Kidney glomerular epithelial cell (primary cell): ENCODE measurements around the gene C1orf226.

Source experiments
- DNase-seq: peaks from one replicate; lab custom pipeline; 2025; lab: John Stamatoyannopoulos, UW

C1orf226 gene

GRCh38 chr1:162384601-162385279 is 3.2 kb downstream of the C1orf226 start:
- no peak for DNase-seq

GRCh38 chr1:162385280-162385623 is 3.7 kb downstream of the C1orf226 start:
- DNase-seq = no peak

GRCh38 chr1:162385702-162386101 is 4.2 kb downstream of the C1orf226 start:
- no peak for DNase-seq

- no peak for DNase-seq
These were observed 5.0 kb downstream of the C1orf226 start for GRCh38 chr1:162386292-162387225.

- no peak for DNase-seq
These were observed 5.9 kb downstream of the C1orf226 start for GRCh38 chr1:162387226-162388082.

- no peak for DNase-seq
These were observed 6.6 kb downstream of the C1orf226 start for GRCh38 chr1:162388083-162388594.

GRCh38 chr1:162388615-162389014 is 7.1 kb downstream of the C1orf226 start:
- DNase-seq = no peak

- DNase-seq = peak; percentile 80
These were observed 7.7 kb downstream of the C1orf226 start for GRCh38 chr1:162389021-162389818.

- DNase-seq = no peak
These were observed 8.4 kb downstream of the C1orf226 start for GRCh38 chr1:162389971-162390370.

GRCh38 chr1:162390396-162391185 is 9.1 kb downstream of the C1orf226 start:
- DNase-seq = no peak

- peak; percentile 48 for DNase-seq
These were observed 10.4 kb downstream of the C1orf226 start for GRCh38 chr1:162391790-162392563.

- no peak for DNase-seq
These were observed 14.8 kb downstream of the C1orf226 start for GRCh38 chr1:162396201-162396906.

GRCh38 chr1:162397039-162397448 is 15.5 kb downstream of the C1orf226 start:
- no peak for DNase-seq

GRCh38 chr1:162397943-162398560 is 16.5 kb downstream of the C1orf226 start:
- no peak for DNase-seq

GRCh38 chr1:162398999-162399580 is 17.6 kb downstream of the C1orf226 start:
- DNase-seq = no peak

GRCh38 chr1:162400790-162401355 is 19.3 kb downstream of the C1orf226 start:
- no peak for DNase-seq

- DNase-seq = no peak
These were observed 23.1 kb downstream of the C1orf226 start for GRCh38 chr1:162404550-162405160.
